PFSK-1 (cell line): ENCODE measurements around the gene KDM4C.

Experiments used
- FOXP2 ChIP-seq: optimal IDR thresholded peaks from 2 replicates; pipeline ENCODE3; 2011; ENCODE audit warnings: borderline replicate concordance, control low read depth, inconsistent platforms; ENCODE audit not compliant: insufficient read depth; ENCODE audit errors: extremely low read length, extremely low read depth
- POLR2AphosphoS5 ChIP-seq: IDR thresholded peaks from 2 replicates; pipeline ENCODE4 v1.6.1; 2012; ENCODE audit warnings: low read depth, mild to moderate bottlenecking, control low read depth, low read length, moderate library complexity
- REST ChIP-seq, 2 experiments: IDR thresholded peaks; 2 replicates each; pipeline versions ENCODE4 v1.6.1 to v1.8.0; 2011 to 2012; ENCODE audit warnings: low read depth in 2 of 2, low read length in 2 of 2, control low read depth in 1 of 2, inconsistent platforms in 1 of 2, mild to moderate bottlenecking in 1 of 2, moderate library complexity in 1 of 2; ENCODE audit not compliant: insufficient read depth in 1 of 2
- SIN3A ChIP-seq: IDR thresholded peaks from 2 replicates; pipeline ENCODE4 v1.6.1; 2012; ENCODE audit warnings: mild to moderate bottlenecking, low read length, moderate library complexity, borderline replicate concordance; ENCODE audit not compliant: insufficient read depth
- TAF1 ChIP-seq: IDR thresholded peaks from 2 replicates; pipeline ENCODE4 v1.6.1; 2012; ENCODE audit warnings: low read length, control low read depth, borderline replicate concordance; ENCODE audit not compliant: insufficient read depth

- no peak for TF ChIP-seq SIN3A
- TF ChIP-seq TAF1, result no peak
- no peak for TF ChIP-seq REST (IDR thresholded peaks at IDR 0.05; ENCODE audit: insufficient read depth in 1 of 2, low read depth in 2 of 2, low read length in 2 of 2)
- no peak for TF ChIP-seq POLR2AphosphoS5
- TF ChIP-seq FOXP2, result no peak
Measured at GRCh38 chr9:6910032-6910431, 152.3 kb downstream of the KDM4C start.
